AG04450 (cell line): ENCODE results near the gene ZNF474. TPM values are rescaled to one million over a fixed set of nuclear protein-coding genes. Genes with fewer than 3 reads are reported as not detected.

Experiments used
- CTCF ChIA-PET: fragments of 300-600, 350-600 bp; formaldehyde crosslinking; extraction: SDS; loops from one replicate; lab custom pipeline; 2022; ENCODE audit warnings: antibody characterized with exemption, inconsistent platforms; lab: Charles Lee
- POLR2A ChIA-PET: fragments of 350-600 bp; formaldehyde crosslinking; extraction: SDS; loops from one replicate; lab custom pipeline; 2021; ENCODE audit warnings: antibody characterized with exemption, inconsistent platforms; lab: Yijun Ruan, JAX
- DNase-seq: peaks from one replicate; pipeline ENCODE4 v3.0.0-alpha.2; 2011; ENCODE audit warnings: low read depth, low spot score
- H3K27ac ChIP-seq: one replicate; pipeline ENCODE4 v1.5.1; 2012; ENCODE audit warnings: low read depth, low read length, control low read depth
- H3K27me3 ChIP-seq: one replicate; pipeline ENCODE4 v1.6.0; 2012; ENCODE audit warnings: low read length; ENCODE audit not compliant: control insufficient read depth, insufficient read depth
- H3K4me3 ChIP-seq: 2 replicates; pipeline ENCODE4 v1.5.1; 2011; ENCODE audit warnings: mild to moderate bottlenecking, low read depth, low read length, control low read depth
- H3K9me3 ChIP-seq: 2 replicates; pipeline ENCODE4 v1.5.1; 2012; ENCODE audit warnings: low read length; ENCODE audit not compliant: control insufficient read depth, insufficient read depth
- polyA plus RNA-seq: library from polyadenylated mRNA; depleted of rRNA; stranded (reverse); fragments of >200 nt; gene quantifications from 2 replicates; pipeline ENCODE4 v1.2.3, GENCODE V29; 2011
- TF ChIP-seq, protein P1 (sequence below): IDR thresholded peaks from 2 replicates; pipeline ENCODE4 v1.5.1; 2011; ENCODE audit warnings: low read depth, low read length, control low read depth, inconsistent platforms

ZNF474 gene
- polyA plus RNA-seq, 1 experiment: 0.37 TPM

DNA sequence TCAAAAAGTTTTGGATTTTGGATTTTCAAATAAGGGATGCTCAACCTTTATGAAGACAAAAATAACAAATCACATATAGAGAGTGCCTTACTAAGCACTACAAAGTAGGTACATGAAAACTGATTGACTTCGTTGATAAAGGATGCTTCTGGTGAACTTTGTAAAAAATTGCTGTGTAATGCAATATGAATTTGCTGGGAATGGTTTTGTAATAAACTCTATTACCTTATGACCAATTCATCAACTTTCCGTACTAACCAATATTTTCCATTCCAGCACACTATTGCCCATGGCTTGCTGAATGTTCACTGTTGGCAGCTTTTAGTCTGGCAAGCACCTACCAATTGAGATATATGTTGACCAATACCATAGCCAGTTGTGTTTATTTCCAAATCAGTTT is 23.4 kb upstream of the ZNF474 start:
- POLR2A ChIA-PET: no interaction called here
- CTCF ChIA-PET: interaction anchor here (1.8 to 4.6 kb wide), 2 partner anchors 13 to 139 kb away, joined by 4 to 45 read pairs; no protein-coding TSS in a partner anchor
- TF ChIP-seq, protein P1, sequence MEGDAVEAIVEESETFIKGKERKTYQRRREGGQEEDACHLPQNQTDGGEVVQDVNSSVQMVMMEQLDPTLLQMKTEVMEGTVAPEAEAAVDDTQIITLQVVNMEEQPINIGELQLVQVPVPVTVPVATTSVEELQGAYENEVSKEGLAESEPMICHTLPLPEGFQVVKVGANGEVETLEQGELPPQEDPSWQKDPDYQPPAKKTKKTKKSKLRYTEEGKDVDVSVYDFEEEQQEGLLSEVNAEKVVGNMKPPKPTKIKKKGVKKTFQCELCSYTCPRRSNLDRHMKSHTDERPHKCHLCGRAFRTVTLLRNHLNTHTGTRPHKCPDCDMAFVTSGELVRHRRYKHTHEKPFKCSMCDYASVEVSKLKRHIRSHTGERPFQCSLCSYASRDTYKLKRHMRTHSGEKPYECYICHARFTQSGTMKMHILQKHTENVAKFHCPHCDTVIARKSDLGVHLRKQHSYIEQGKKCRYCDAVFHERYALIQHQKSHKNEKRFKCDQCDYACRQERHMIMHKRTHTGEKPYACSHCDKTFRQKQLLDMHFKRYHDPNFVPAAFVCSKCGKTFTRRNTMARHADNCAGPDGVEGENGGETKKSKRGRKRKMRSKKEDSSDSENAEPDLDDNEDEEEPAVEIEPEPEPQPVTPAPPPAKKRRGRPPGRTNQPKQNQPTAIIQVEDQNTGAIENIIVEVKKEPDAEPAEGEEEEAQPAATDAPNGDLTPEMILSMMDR: no peak
- Histone ChIP-seq H3K27me3 (no peaks in the 10 kb centered on the region), H3K4me3 (no peak overlapping the region), H3K9me3 (no peaks in the 10 kb centered on the region), H3K27ac (no peak overlapping the region)
- no peak for DNase-seq

DNA sequence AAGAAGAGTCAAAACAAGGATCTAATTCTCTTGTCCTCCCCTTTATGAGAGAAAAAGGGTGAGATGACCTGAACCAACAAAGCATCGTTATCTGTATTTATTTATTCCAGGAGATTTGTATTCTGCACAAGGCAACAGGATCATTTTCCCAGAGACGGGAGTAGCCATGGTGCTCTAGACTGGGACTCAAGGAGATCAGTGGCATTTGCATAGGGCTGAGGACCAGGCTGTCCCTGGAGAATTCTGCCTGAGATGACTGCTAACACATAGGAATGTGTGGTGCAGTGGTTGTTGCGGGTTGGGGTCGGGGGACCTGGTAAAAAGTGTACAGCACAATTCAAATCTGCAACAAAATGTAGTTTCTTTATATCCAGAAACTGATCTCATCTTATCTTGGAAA is 22.3 kb upstream of the ZNF474 start:
- no peaks in the 10 kb centered on the region for H3K27me3 ChIP-seq
- DNase-seq: no peak
- TF ChIP-seq, protein P1: no peak
- no peak overlapping the region for H3K27ac ChIP-seq
- CTCF ChIA-PET: no interaction called here
- no peaks in the 10 kb centered on the region for H3K9me3 ChIP-seq
- POLR2A ChIA-PET: no interaction called here
- H3K4me3 ChIP-seq: no peak overlapping the region

DNA sequence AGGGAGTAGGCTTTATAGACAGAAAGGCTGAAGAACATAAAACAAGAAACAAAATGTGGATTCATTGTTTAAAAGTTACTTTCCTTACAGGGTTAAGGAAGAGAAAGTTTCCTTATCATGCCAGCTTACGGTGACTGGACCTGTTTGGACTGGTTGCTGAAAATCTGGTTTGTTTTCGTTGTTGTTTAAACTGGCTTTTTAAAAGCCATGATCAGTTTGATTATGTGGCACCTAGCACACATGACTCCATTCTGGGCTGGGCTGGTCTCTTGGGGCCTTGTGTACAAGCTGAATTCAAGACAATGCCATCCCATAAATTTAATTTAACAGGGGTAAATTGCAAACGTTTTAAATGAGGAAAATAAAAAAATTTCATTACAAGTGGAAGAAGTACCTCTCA is 18.4 kb upstream of the ZNF474 start:
- no peak overlapping the region for H3K27ac ChIP-seq
- POLR2A ChIA-PET: no interaction called here
- no peaks in the 10 kb centered on the region for H3K27me3 ChIP-seq
- CTCF ChIA-PET: interaction anchor here (0.5 to 3.9 kb wide), 3 partner anchors 9 to 46 kb away, joined by 3 to 28 read pairs (median 5); no protein-coding TSS in a partner anchor
- DNase-seq: no peak
- TF ChIP-seq, protein P1: no peak
- no peaks in the 10 kb centered on the region for H3K9me3 ChIP-seq
- no peak overlapping the region for H3K4me3 ChIP-seq

DNA sequence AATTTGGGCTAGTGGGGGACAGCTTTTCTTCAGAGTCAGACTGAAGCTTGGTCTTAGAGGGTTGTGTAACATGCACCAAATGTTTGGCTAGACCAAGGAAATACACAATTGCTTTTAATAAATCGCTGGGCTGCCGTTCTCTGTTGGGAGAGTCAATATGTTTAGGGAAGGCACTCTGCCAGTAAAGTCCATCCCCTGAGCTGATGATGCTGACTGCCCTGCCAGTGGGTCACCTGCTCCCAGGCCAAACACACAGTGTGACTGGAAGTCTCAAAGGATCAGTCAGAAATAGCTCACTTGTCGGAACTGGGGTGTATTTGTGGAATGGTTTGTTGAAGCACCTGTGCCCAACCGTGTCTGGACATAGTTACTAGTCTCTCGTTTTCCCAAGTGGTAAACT is 17.9 kb upstream of the ZNF474 start:
- ChIA-PET POLR2A (no interaction called here), CTCF (interaction anchor here (0.7 to 3.9 kb wide), 2 partner anchors 9 to 45 kb away, joined by 3 to 28 read pairs; no protein-coding TSS in a partner anchor)
- Histone ChIP-seq H3K27me3 (no peaks in the 10 kb centered on the region), H3K4me3 (no peak overlapping the region), H3K27ac (no peak overlapping the region), H3K9me3 (no peaks in the 10 kb centered on the region)
- TF ChIP-seq, protein P1: no peak
- no peak for DNase-seq

DNA sequence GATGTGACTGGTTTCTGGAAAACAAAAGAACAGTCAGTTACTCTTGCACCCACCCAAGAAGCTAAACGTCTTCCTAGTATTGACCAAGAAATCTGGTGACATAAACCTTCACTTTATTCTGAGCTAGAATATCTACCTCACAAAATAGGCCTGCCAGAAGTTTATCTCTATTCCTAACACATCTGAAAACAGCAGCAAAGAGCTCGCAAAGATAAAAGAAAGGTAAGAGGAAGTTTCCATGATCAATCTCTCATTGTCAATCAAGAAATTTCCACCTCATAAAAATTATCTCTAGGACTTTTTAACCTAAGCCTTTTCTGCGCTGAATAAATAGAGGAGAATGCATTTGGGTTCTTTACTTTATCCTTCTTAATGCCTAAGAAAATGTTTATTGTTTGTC is 17.3 kb upstream of the ZNF474 start:
- Histone ChIP-seq H3K27me3 (no peaks in the 10 kb centered on the region), H3K9me3 (no peaks in the 10 kb centered on the region), H3K4me3 (no peak overlapping the region), H3K27ac (no peak overlapping the region)
- ChIA-PET CTCF (interaction anchor here (0.6 to 3.9 kb wide), 4 partner anchors 10 to 83 kb away, joined by 3 to 28 read pairs (median 4); no protein-coding TSS in a partner anchor), POLR2A (no interaction called here)
- TF ChIP-seq, protein P1: no peak
- DNase-seq: no peak
